Stimulated activated CD4-positive, alpha-beta T cell treated with anti-CD3 and anti-CD28 coated beads, Interleukin-15, amount 100 ng/mL, for 1 hour (primary cell): Measurements from ENCODE around the gene C4BPA.

Experiments
- DNase-seq, 2 donors: peaks; one replicate each; pipeline ENCODE4 v3.0.0-alpha.2; 2020; ENCODE audit warnings: low read depth in 1 of 2, low spot score in 1 of 2

Gene C4BPA

DNA sequence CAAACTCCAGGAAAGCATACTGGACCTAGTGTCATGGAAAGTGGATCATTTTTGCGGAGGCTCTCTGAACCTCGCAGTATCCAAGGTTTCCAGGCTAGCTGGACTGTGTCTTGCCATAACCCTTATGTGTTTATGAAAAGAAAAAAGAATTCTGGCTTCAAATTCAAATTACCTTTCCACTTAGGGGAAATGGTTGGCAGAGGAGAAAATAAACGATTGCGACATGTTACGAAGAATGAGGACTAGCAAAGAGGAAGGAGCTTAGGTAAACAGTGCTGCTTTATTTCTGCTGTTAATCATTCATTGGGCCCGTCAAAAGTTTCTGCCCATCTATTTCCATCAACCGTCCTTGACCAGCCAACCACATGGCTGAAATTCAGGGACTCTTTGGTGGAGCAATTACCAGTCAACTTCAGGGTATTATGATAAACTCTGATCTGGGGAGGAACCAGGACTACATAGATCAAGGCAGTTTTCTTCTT is at the start of gene C4BPA:
C4BPA (plus strand) TSS at position 342 of the 482 bp plus-strand sequence. CDS start 8,793 bp downstream, outside the sequence.
- DNase-seq = no peak

DNA sequence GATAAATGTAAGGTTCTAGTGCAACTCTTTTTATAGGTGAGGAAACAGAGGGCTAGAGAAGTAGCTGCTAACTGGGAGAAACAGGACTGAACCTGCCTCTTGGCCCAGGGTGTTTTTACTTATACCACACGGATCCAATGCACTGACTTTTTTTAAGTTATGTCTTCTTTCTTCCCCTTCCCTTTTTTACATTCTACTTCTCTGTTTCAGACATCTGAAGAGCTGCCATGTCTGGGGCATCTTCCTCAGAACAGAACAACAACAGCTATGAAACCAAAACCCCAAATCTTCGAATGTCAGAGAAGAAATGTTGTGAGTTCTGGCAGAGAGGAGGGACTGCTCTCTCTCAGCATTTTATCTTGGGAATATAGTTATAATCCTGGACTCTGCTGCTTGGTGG is 49.5 kb upstream of the C4BPA start:
- DNase-seq = no peak

DNA sequence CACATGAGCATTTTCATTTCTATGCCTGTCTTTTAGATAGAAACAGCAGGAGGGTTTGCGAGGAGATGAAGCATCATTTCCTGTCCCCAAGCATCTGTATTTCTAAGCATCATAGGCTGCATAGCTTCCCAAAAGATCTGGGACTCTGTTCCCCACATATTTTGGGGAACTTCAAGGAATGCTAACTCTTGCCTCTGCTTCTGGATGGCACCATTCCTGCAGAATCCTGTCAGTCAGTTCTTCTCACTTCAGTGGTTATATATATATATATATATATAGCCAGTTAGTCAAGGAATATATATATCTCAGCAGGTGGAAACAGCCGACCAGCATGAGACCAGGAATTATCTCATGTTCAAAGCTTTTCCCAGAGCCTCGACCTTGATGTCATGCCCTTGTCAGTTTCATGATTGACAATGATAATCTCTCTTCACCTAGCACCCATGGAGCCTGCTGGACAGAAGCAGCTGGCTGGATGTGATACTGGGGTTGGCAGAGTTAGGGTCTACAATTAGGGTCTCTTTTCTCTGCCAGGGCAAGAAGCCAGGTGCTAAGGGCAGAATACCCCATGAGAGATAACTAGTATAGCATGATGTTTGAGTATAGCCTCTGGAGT is 48.5 kb upstream of the C4BPA start:
- DNase-seq = no peak

DNA sequence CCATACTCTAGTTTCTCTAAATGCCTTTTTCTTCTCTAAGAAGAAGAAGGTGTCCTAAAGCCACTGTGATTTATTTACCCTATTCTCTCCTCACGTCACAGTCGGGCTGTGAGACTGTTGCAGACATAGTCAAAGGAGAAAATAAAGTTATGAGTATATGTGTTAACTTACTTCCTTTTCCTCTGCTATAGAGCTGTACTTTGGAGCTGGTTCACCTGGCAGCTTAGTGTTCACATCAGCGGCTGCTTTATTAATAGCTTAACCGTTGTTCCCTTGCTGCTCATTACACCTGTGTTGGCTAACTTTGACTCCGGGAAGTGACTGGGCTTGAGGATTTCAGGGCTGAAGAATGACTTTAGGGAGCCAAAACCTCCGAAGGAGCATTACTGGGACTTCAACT is 47.4 kb upstream of the C4BPA start:
- DNase-seq = no peak

DNA sequence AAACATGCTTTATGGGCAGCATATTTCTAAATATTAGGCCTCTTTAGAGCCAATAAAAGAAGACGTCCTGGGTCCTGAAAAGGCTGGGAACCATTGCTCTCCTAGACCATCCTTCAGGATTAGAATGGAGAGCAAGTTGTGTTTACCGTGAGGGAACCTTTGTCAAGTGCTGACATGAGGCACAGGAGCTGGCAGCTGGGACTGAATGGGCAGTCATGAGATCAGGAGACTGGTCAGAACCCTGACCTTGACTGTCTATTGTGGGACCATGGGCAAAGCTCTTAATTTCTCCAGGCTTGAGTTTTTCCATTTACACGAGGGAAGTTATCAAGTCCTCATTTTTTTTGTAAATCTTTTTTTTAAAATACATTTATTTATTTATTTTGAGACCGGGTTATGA is 45.8 kb upstream of the C4BPA start:
- DNase-seq = no peak

DNA sequence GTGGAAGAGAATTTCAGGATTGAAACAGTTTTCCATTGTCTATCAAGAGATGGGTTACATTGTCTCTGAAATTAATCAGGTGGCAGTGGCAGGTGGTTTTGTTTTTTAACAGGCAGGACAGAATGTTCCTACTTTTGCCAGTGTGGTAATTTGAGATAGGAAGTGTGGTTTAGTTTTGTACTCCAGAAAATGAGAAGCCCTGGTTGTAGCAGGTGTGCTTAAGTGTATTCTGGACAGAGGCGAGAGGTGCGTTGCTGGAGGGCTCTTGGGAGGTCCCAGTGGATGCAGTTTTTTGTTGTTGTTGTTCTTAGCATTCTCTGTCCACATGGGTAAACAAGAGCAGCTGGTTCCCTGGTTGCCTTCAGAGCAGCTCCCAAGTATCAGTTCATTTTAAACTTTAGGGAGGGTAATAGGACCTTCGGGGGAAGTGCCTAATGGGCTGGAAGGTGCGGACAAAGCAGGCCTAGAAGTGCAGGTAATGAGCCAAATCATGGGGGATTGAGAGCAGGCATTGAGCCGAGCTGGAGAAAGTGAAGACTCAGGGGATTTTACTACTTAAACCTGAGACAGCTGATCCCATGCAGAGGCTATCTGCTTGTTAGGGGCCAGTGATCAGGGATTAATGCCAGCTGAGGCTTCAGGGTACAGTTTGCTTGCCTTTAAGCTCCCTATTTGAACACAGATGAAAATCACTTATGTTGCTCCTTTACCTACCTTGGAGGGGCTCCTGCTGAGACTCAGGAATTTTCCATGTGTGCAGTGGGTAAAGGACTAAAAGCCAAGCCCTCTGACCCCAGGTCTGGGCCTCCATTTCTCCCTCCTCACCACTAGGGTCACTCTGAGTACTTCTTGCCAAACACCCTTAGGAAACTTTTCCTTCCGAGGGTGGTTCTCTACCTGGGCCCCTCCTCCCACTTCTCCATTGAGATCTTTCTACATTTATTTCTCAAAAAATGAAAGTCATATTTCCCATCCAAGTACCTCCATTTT is 44.9 kb upstream of the C4BPA start:
- no peak for DNase-seq

DNA sequence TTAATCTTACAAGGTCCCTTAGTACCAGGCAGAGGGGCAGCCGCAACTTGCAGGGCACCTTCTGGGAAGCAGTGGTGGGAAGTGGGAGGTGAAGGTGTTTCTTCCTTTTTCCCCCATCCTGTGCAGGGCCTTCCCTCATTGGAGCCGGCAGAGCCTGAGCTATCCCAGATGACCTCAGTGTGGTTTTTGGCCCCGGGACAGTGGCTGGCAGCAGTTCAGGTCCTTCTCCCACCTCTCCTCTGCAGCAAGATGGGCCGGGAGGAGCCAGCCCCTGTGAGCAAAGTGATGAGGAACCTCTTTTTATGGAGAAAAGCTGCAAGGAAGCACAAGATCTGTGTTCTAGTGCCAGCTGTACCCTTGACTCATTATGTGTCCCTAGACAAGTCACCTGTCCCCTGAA is 44.2 kb upstream of the C4BPA start:
- no peak for DNase-seq

DNA sequence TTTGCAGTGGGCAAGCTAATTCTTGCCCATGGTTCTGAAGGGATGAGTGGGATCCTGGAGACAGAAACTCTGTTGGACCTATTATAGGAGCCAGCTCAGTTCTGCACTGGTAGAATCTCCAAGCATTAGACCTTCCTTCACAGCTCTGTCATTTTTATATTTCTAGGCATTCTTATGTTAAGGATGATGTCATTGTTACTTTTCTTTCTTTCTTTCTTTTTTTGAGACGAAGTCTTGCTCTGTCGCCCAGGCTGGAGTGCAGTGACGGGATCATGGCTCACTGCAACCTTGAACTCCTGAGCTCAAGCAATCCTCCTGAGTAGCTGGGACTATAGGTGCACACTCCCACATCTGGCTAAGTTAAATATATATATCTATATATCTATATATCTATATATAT is 43.4 kb upstream of the C4BPA start:
- no peak for DNase-seq

DNA sequence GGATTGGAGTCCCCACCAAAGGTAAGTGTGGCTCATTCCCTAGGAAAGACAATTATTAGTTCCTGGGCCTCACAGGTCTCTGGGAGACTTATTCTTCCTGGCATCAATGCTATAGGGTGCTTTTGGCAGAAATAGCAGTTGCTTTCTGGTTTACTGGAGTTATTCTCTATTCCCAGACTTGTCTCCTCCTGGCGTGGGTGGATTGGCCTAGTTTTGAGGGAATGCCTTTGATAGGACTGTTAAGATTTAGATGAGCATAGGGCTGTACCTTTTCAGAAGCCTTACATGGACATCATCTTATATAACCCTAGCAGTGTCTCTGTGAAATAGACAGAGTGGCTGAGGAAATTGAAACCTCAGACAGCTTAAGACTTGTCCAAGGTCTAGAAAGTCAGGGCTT is 42.0 kb upstream of the C4BPA start:
- no peak for DNase-seq

DNA sequence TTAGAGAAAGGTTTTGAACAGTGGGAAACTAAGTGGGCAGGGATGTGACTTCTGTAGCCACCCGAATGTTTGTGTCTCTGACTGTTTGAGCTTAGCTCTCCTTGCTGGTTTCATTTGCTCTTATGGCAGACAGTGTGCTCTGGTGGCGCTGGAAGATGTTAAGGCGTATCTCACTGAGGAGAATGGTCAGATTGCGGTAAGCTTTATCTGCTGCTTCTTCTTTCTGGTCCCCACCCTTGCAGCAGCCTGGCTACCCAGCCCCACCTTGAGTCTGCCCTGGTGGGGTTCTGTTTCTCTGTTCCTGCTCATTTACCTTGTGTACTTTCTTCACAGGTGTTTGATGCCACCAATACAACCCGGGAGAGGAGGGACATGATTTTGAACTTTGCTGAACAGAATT is 41.0 kb upstream of the C4BPA start:
- no peak for DNase-seq

DNA sequence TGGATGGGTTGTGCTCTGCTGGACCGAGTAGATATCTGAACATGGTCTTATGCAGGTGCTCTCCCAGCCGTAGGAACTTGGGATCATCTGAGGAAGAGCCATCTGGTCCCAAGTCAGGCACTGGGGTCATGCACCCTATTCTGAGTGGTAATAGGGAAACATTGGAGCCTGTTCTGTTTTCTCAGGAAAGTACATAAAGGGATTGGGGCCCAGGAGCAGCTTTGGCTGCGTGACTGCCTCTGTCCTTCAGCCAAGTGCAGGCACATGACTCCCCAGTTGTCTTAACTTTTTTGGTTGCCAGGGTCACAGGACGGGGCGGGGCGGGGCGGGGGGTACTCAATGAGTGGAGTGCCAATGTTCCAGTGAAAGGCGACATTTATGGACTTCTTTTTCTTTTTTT is 39.5 kb upstream of the C4BPA start:
- no peak for DNase-seq

DNA sequence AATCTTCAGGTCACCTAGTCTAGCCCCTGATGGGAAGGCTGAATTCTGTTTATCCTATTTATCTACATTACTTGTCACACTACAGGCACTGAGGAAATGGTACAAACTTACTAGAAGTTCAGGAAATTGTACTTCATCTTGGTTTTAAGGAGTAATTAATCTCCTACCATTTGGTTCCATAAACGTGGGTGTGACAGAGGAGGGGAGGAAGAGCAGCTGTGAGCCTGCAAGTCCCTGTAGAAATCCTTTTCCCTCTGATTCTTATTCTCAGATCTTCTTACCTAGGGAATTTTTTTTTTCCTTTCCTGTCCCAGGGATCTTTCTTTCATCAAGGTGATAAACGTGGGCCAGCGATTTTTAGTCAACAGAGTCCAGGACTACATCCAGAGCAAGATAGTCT is 36.8 kb upstream of the C4BPA start:
- DNase-seq = no peak

DNA sequence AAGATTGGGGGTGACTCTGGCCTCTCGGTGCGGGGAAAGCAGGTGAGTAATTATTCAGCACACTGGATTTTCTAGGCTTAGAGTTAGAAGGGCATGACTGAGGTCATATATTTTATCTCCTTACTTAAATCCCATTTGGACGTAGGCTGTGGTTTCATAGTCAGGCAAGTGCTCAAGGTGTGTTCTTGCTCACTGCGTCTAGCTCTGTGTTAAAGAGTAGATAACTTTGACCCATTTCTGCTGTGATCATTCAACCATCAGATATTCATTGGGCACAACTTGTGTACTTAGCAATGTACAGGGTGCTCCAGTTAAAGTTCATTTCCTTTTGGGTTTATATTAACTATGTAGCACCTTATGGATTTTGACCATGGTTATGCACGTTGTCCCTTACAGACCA is 36.4 kb upstream of the C4BPA start:
- DNase-seq = no peak

DNA sequence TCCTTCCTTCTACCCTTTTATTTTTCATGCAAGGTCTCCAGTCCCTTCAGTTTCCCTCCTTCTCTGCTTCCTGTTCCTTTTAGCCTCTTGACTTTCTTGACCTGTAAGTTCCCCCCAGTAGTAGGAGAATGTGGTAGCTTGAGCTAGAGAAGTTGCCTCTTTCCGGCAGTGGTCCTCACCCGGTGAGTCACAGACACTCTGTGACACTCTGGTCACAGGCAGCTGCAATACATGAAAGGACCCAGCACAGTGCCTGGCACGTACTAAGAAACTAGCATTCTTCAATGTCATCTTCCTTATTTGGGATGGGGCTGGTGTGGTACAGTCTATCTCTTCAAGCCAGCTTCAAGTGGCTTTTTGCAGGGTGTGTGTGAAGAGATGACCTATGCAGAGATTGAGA is 35.0 kb upstream of the C4BPA start:
- no peak for DNase-seq

DNA sequence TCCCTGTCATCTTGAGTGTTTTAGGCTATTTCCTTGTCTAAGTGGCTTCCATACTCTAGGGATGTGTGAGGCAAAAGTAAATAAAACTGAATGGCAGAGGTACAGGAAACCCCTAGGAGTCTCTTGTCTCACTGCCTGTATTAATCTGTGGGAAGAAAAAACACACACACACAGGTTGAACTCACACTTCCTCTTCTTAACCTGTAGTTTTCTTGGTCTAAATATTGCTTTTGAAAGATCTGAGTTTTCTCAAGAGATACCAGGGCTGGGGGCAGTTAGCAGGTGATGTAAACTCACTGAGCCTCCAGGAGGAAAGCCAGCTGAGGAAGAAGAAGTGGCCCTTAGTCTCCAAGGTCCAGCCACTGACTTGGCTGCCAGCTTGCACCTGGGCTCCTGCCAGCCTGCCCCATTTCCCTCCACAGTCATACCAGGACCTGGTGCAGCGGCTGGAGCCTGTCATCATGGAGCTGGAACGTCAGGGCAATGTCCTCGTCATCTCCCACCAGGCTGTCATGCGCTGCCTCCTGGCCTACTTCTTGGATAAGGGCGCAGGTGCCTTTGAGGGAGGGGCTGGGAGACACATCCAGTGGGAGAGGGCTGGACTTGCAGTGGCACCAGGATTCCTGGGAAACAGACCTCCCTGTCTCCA is 34.1 kb upstream of the C4BPA start:
- no peak for DNase-seq

DNA sequence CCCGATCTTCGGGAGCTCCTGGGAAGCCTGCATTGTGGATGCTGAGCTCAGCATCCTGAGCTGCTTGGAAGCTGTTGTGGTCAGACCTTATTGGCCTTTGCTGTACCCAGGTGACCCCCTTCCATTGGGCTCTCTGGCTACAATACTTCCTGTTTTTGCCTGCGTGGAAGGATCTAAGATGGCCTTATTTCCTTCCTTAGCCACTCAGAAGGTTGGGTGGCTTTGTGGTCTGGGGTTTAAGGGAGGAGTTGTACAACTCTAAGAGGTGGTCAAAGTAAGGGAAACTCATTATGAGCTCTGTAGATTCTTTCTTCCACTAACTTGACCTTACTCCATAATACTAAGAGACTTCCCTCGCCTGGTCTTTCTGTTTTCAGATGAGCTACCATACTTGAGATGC is 33.2 kb upstream of the C4BPA start:
- no peak for DNase-seq

DNA sequence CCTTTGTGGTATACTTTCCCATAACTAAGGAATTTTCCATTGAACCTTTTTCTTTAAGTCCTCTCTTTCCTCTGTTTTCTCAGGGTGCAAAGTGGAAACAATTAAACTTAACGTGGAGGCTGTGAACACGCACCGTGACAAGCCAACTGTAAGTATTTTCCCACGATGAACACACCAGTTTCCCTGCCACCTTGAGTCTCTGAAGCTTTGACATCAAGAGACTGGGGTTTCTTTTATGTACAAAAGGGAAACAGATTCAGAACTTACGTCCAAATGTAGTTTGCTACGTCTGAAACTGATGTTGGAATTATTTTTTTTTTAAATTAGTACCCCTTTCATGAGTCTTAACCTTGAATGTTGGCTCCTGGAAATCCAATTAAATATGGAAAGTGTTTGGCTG is 32.6 kb upstream of the C4BPA start:
- no peak for DNase-seq

DNA sequence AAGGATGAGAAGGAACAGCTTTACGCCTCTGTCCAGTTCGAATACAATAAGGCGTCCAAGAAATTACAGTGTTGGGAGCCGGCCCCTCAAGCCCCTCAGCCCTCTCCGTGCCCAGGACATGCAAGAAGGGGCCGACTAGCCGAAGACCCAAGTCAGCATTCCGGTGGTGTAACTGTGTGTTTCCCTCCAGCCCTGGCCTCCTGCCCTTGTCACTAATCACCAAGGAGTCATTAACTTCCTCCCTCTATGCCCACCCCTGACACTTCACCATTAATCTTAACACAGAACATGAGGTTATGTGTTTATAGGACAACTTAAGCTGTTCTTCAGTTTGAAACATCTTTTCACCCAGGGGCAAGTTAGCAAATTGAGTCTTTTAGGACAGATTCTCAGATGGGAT is 31.8 kb upstream of the C4BPA start:
- no peak for DNase-seq

DNA sequence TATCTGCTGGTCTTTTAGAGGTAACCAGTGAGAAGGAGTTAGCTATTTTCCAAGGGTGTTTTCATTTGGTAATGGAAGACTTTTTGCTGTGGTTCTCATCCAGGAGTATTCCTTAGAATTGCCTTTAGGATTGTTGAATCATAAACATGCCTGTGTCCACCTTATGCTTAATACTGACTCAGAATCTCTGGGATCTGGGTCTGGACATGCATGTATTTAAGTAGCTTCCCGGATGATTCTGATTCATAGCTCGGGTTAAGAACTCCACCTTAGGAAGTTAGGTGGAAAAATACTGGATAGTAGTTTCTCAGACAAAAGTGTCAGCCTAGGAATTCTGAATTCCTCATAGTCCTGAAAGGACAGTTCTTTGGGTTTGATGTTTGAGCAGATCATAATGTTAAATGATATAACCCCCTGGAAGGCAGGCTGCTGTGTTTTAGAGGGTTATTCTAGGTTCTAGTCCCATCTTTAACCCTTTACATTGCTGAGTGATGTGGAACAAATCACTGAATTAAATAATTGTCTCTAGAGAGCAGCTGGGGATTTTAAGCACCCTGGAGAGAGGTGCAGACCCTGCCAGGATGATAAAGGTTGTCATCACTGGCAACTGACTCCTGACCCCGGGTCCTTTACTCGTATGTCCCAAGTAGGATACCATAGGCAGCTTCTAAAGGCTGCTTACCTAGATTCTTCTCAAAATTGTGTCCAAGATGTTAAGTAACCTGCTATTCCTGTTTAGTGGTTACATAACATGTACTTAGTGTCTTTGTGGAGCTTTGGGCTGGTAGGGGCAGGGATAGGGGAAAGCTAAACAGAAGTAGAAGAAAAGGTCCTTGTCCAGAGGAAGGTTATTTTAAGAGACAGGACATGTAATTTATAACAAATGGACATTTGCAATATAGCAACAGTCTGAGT is 29.9 kb upstream of the C4BPA start:
- DNase-seq = no peak

DNA sequence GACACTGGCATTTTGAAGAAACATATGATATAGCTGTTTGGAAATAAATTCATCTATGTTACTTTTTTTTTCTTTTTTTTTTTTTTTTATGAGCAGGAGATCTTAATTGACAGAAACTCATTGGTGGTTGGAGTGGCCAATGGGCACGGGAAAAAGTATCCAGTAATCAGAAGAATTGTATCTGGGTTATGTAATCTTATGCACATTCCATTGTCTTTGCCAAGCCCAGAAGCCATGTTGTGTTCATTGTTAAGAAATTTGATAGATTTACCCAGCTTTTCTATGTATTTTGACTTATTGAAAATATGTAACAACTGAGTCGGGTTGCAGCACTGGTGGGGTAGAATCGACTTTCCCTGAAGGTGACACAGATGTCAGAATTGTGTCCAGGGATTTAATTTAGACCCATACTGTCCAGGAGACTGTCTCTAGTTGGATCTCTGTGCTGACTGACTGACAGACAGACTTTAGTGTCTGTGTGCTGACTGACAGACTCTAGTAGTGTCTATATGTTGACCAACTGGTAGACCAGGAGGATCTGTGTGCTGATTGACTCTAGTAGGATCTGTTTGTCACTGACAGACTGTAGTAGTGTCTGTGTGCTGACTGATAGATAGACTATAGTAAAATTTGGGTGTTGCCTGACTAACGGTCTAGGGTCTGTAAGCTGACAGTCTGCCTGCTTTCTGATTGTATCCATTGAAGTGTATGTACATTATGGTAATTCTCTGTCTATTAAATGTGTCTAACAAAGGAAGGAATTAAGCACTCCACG is 27.7 kb upstream of the C4BPA start:
- no peak for DNase-seq
